H1 (cell line): ENCODE data around the gene MYBPC2. TPM values are rescaled to one million over a fixed set of nuclear protein-coding genes. Genes with fewer than 3 reads are reported as not detected.

Source experiments
- CTCF ChIA-PET: fragments of 300-600 bp; sonication (Branson Sonifier 250); formaldehyde crosslinking; loops from one replicate; lab custom pipeline; 2021; ENCODE audit not compliant: partially characterized antibody; lab: Charles Lee
- POLR2A ChIA-PET: fragments of 300-600 bp; sonication (Branson Sonifier 250); formaldehyde crosslinking; loops from one replicate; lab custom pipeline; 2021; ENCODE audit warnings: inconsistent platforms; ENCODE audit not compliant: partially characterized antibody; lab: Charles Lee
- DNase-seq, 2 experiments: peaks; one replicate each; pipeline versions ENCODE4 v3.0.0 to v3.0.0-alpha.2; 2010 to 2022; ENCODE audit warnings: low spot score in 2 of 2, low read depth in 1 of 2, mixed read lengths in 1 of 2
- FAIRE-seq: peaks from 2 replicates; lab custom pipeline; 2011; peaks lifted over from hg19 to GRCh38; lab: Jason Lieb, UNC
- H2AFZ ChIP-seq: 2 replicates; pipeline ENCODE4 v1.8.1; 2012; ENCODE audit warnings: low read length, inconsistent platforms
- H2AK5ac ChIP-seq: 2 replicates; pipeline ENCODE4 v1.6.1; 2013; ENCODE audit warnings: low read depth, low read length
- H2BK120ac ChIP-seq: replicated peaks from 2 replicates; pipeline ENCODE3; 2013; ENCODE audit warnings: low read depth, low read length, inconsistent platforms
- H2BK12ac ChIP-seq: 2 replicates; pipeline ENCODE4 v1.6.1; 2013; ENCODE audit warnings: low read depth, low read length
- H2BK15ac ChIP-seq: 2 replicates; pipeline ENCODE4 v1.6.1; 2013; ENCODE audit warnings: low read length
- H2BK20ac ChIP-seq: 2 replicates; pipeline ENCODE4 v1.6.1; 2013; ENCODE audit warnings: low read length
- H2BK5ac ChIP-seq: 2 replicates; pipeline ENCODE4 v1.6.1; 2013; ENCODE audit warnings: low read depth, low read length
- H3K14ac ChIP-seq: 2 replicates; pipeline ENCODE4 v1.6.1; 2013; ENCODE audit warnings: inconsistent platforms; ENCODE audit not compliant: insufficient read length
- H3K18ac ChIP-seq: 2 replicates; pipeline ENCODE4 v1.6.1; 2013; ENCODE audit warnings: low read length; ENCODE audit errors: extremely low read depth
- H3K23ac ChIP-seq: 2 replicates; pipeline ENCODE4 v1.6.1; 2013; ENCODE audit warnings: inconsistent platforms; ENCODE audit not compliant: insufficient read length
- H3K23me2 ChIP-seq: 2 replicates; pipeline ENCODE4 v1.6.1; 2013; ENCODE audit warnings: low read depth, low read length
- H3K27ac ChIP-seq: 2 replicates; pipeline ENCODE4 v1.6.1; 2011; ENCODE audit warnings: low read depth, low read length, inconsistent platforms
- H3K27me3 ChIP-seq, 4 experiments: replicated peaks in 1 of 4; 1 replicate in 1 of 4; 2 replicates in 3 of 4; pipeline versions ENCODE4 v1.6.1 to v1.8.1; 2011 to 2013; ENCODE audit warnings: low read length in 3 of 4, mild to moderate bottlenecking in 3 of 4, inconsistent platforms in 2 of 4, mixed read lengths in 2 of 4, moderate library complexity in 1 of 4; ENCODE audit not compliant: control insufficient read depth in 3 of 4, insufficient read depth in 3 of 4; ENCODE audit errors: extremely low read depth in 1 of 4
- H3K36me3 ChIP-seq, 4 experiments: 2 replicates each; pipeline versions ENCODE4 v1.6.1 to v1.8.1; 2011 to 2013; ENCODE audit warnings: mild to moderate bottlenecking in 4 of 4, low read length in 3 of 4, moderate library complexity in 2 of 4, control low read depth in 1 of 4, inconsistent platforms in 1 of 4; ENCODE audit not compliant: insufficient read depth in 4 of 4, control insufficient read depth in 2 of 4
- H3K4ac ChIP-seq: replicated peaks from 2 replicates; pipeline ENCODE3; 2013; ENCODE audit warnings: low read length, low read depth, mixed read lengths, inconsistent platforms; ENCODE audit not compliant: insufficient read length
- H3K4me1 ChIP-seq, 4 experiments: replicated peaks in 1 of 4; 1 replicate in 1 of 4; 2 replicates in 3 of 4; pipeline versions ENCODE4 v1.6.1 to v1.8.1; 2011 to 2013; ENCODE audit warnings: low read length in 3 of 4, inconsistent platforms in 2 of 4, mixed read lengths in 1 of 4; ENCODE audit not compliant: insufficient read depth in 4 of 4, control insufficient read depth in 3 of 4
- H3K4me2 ChIP-seq, 2 experiments: 2 replicates each; pipeline versions ENCODE4 v1.6.1 to v1.8.1; 2011 to 2013; ENCODE audit warnings: low read depth in 2 of 2, low read length in 2 of 2, control low read depth in 1 of 2, inconsistent platforms in 1 of 2, mild to moderate bottlenecking in 1 of 2; ENCODE audit not compliant: insufficient read depth in 1 of 2
- H3K4me3 ChIP-seq, 4 experiments: fragments of 200-600, 300-600 bp in 1 of 4; sonication (generic), shearing (Covaris generic), sonication (Bioruptor Twin) in 1 of 4; 2 replicates each; pipeline versions ENCODE4 v1.5.1 to v1.8.1; 2011 to 2016; ENCODE audit warnings: low read length in 4 of 4, low read depth in 3 of 4, control low read depth in 2 of 4, inconsistent platforms in 2 of 4, mild to moderate bottlenecking in 2 of 4, mixed read lengths in 1 of 4, moderate library complexity in 1 of 4; ENCODE audit not compliant: insufficient read depth in 2 of 4; ENCODE audit errors: extremely low read depth in 1 of 4
- H3K56ac ChIP-seq: replicated peaks from 2 replicates; pipeline ENCODE3; 2013; ENCODE audit warnings: low read depth, mild to moderate bottlenecking, mixed read lengths, low read length, inconsistent platforms; ENCODE audit not compliant: insufficient read length
- H3K79me1 ChIP-seq: 2 replicates; pipeline ENCODE4 v1.6.1; 2013; ENCODE audit warnings: low read depth, low read length, control low read depth
- H3K79me2 ChIP-seq, 2 experiments: 2 replicates each; pipeline versions ENCODE4 v1.6.1 to v1.8.1; 2012 to 2013; ENCODE audit warnings: low read length in 2 of 2, mild to moderate bottlenecking in 2 of 2, inconsistent platforms in 1 of 2; ENCODE audit not compliant: insufficient read depth in 2 of 2, control insufficient read depth in 1 of 2
- H3K9ac ChIP-seq, 4 experiments: replicated peaks in 1 of 4; 1 replicate in 1 of 4; 2 replicates in 3 of 4; pipeline versions ENCODE4 v1.6.1 to v1.8.1; 2011 to 2013; ENCODE audit warnings: low read depth in 3 of 4, low read length in 3 of 4, control low read depth in 2 of 4, mild to moderate bottlenecking in 2 of 4, moderate library complexity in 2 of 4, inconsistent platforms in 1 of 4; ENCODE audit errors: extremely low read depth in 1 of 4
- H3K9me3 ChIP-seq, 2 experiments: 2 replicates each; pipeline versions ENCODE4 v1.6.1 to v1.8.1; 2012 to 2013; ENCODE audit warnings: mild to moderate bottlenecking in 2 of 2, moderate library complexity in 2 of 2, control low read depth in 1 of 2, inconsistent platforms in 1 of 2, low read depth in 1 of 2, low read length in 1 of 2, mixed read lengths in 1 of 2; ENCODE audit not compliant: insufficient read depth in 2 of 2
- H4K20me1 ChIP-seq, 2 experiments: replicated peaks in 1 of 2; 2 replicates each; pipeline versions ENCODE3 to v1.8.1; 2011 to 2013; ENCODE audit warnings: inconsistent platforms in 2 of 2, low read length in 2 of 2, mild to moderate bottlenecking in 1 of 2; ENCODE audit not compliant: insufficient read depth in 2 of 2, control insufficient read depth in 1 of 2
- H4K5ac ChIP-seq: 2 replicates; pipeline ENCODE4 v1.6.1; 2013; ENCODE audit warnings: low read length, low read depth, mixed read lengths, inconsistent platforms; ENCODE audit not compliant: insufficient read length
- H4K8ac ChIP-seq: 2 replicates; pipeline ENCODE4 v1.8.0; 2013; ENCODE audit warnings: mild to moderate bottlenecking, moderate library complexity, low read length, inconsistent platforms; ENCODE audit not compliant: insufficient read depth; ENCODE audit errors: extremely low read depth
- H4K91ac ChIP-seq: replicated peaks from 2 replicates; pipeline ENCODE3; 2013; ENCODE audit warnings: low read length, mixed read lengths, inconsistent platforms; ENCODE audit not compliant: insufficient read length
- CREB1 ChIP-seq: IDR thresholded peaks from 2 replicates; pipeline ENCODE4 v1.6.1; 2012; ENCODE audit warnings: inconsistent platforms
- EGR1 ChIP-seq: IDR thresholded peaks from 2 replicates; pipeline ENCODE4 v1.6.1; 2011; ENCODE audit warnings: low read depth, low read length, borderline replicate concordance
- JUND ChIP-seq: IDR thresholded peaks from 2 replicates; pipeline ENCODE4 v1.6.1; 2011; ENCODE audit warnings: mild to moderate bottlenecking, improper control_type of control experiment, low read length
- POU5F1 ChIP-seq: IDR thresholded peaks from 2 replicates; pipeline ENCODE4 v1.6.1; 2011; ENCODE audit warnings: low read depth, mild to moderate bottlenecking, low read length, moderate library complexity
- SIN3A ChIP-seq, 2 experiments: IDR thresholded peaks in 1 of 2; conservative IDR thresholded peaks in 1 of 2; 2 replicates each; pipeline ENCODE4 v1.6.1; 2011 to 2012; ENCODE audit warnings: low read length in 2 of 2, improper control_type of control experiment in 1 of 2, low read depth in 1 of 2, mild to moderate bottlenecking in 1 of 2
- TBP ChIP-seq: IDR thresholded peaks from 2 replicates; pipeline ENCODE4 v1.6.1; 2011; ENCODE audit warnings: low read depth, low read length, improper control_type of control experiment
- WGBS, 2 experiments: shearing (Covaris generic) in 1 of 2; methylation state at CpG; one replicate each; pipeline versions ENCODE4 v1.1.6 to v1.1.7; 2013 to 2015; ENCODE audit warnings: low lambda C conversion rate in 2 of 2, mixed read lengths in 2 of 2, inconsistent platforms in 1 of 2, low coverage in 1 of 2, missing lambda C conversion rate in 1 of 2; ENCODE audit not compliant: insufficient replicate concordance in 2 of 2, insufficient coverage in 1 of 2, insufficient read length in 1 of 2; ENCODE audit errors: extremely low coverage in 1 of 2, missing lambda C conversion rate in 1 of 2; 5-methylcytosine and 5-hydroxymethylcytosine counted together
- polyA plus RNA-seq, 7 experiments: library from polyadenylated mRNA; depleted of rRNA in 3 of 7; stranded (reverse) in 5 of 7; unstranded in 2 of 7; fragments of >200 nt in 5 of 7; fragments of 200-250 nt in 2 of 7; gene quantifications; 1 replicate in 5 of 7; 2 replicates in 1 of 7; 4 replicates in 1 of 7; pipeline versions ENCODE4 v1.2.1 to v1.2.3, GENCODE V29; 2011 to 2013; ENCODE audit warnings: missing spikeins in 2 of 7, mixed read lengths in 2 of 7
- total RNA-seq: library from RNA; stranded (reverse); fragmentation: NEBNext Ultra II Directional; extraction: Animal tissue kit (Norgen Biotek cat#: 25700); gene quantifications from 2 replicates; pipeline ENCODE4 v1.2.1, GENCODE V29; 2021
- TF ChIP-seq, protein P1 (sequence below): IDR thresholded peaks from 2 replicates; pipeline ENCODE4 v1.6.1; 2012; ENCODE audit warnings: inconsistent platforms
- TF ChIP-seq, protein P2 (sequence below): IDR thresholded peaks from 2 replicates; pipeline ENCODE4 v1.6.1; 2011; ENCODE audit warnings: low read depth, mild to moderate bottlenecking, low read length; ENCODE audit not compliant: insufficient read depth

Gene MYBPC2
- total and polyA plus RNA-seq, 2 of the 8 experiments (the other 6 are each of a cell fraction or from before 2014, with no cell fraction given) = 1.8 to 3.1 TPM

DNA sequence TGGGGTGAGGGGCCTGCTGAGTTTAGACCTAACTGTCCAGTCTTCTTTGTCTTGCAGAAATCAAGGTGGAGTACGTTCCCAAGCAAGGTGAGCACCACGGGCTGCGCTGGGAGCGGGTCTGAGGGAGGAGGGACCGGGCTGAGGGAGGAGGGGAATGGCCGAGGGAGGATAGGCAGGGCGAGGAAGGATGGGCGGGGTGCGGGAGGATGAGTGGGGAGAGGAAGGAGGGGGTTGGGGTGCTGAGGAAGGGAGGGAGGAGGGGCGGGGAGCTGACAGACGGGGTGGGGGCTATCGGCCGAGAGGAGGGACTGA lies 18.5 kb downstream of the MYBPC2 start:
- Histone ChIP-seq H3K36me3 (no peaks in the 10 kb centered on the region), H3K79me1 (no peaks in the 10 kb centered on the region), H4K5ac (no peak overlapping the region), H3K23ac (no peak overlapping the region), H3K4ac (no peak overlapping the region), H3K23me2 (peaks cover 6% of the 10 kb centered on the region; the same call in 1 of the 2 replicates), H3K9me3 (no peaks in the 10 kb centered on the region), H2BK5ac (0 out of 2 replicates have a peak overlapping the region, but pooled peaks have one; percentile 47), H2BK20ac (no peak overlapping the region), H3K4me1 (peaks cover 0 to 7% (median 0%) of the 10 kb centered on the region in 4 experiments; a peak in 1 of 7 replicates), H3K4me3 (no peak overlapping the region), H2AFZ (no peak overlapping the region), H2AK5ac (no peak overlapping the region), H4K20me1 (peaks cover 0 to 3% of the 10 kb centered on the region in 2 experiments), H3K4me2 (no peak overlapping the region)
- POLR2A ChIA-PET = no interaction called here
- FAIRE-seq = no peak
- WGBS, 2 experiments = 72 to 100% methylated on average over 2 to 6 of the region's 13 CpGs
- TF ChIP-seq, protein P1, sequence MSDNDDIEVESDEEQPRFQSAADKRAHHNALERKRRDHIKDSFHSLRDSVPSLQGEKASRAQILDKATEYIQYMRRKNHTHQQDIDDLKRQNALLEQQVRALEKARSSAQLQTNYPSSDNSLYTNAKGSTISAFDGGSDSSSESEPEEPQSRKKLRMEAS = no peak
- TF ChIP-seq POU5F1 (no peak), EGR1 (no peak), SIN3A (conservative IDR thresholded peaks at IDR 0.05 in 1 of 2, IDR thresholded peaks at IDR 0.05 in 1 of 2; ENCODE audit: low read depth in 1 of 2, low read length in 2 of 2) (no peak), TBP (no peak), CREB1 (no peak), JUND (no peak)
- TF ChIP-seq, protein P2, sequence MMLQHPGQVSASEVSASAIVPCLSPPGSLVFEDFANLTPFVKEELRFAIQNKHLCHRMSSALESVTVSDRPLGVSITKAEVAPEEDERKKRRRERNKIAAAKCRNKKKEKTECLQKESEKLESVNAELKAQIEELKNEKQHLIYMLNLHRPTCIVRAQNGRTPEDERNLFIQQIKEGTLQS = no peak
- TF ChIP-seq, all 59 proteins: peak for 0
- Histone ChIP-seq H3K9ac (no peak overlapping the region), H3K79me2 (no peaks in the 10 kb centered on the region), H3K56ac (no peak overlapping the region), H3K14ac (no peak overlapping the region), H2BK12ac (no peak overlapping the region), H4K91ac (no peak overlapping the region), H3K18ac (no peak overlapping the region), H3K27me3 (no peaks in the 10 kb centered on the region; a peak in 2 of 7 replicates), H4K8ac (no peak overlapping the region), H2BK120ac (no peak overlapping the region), H2BK15ac (no peak overlapping the region), H3K27ac (no peak overlapping the region)
- CTCF ChIA-PET = interaction anchor here (0.6 to 4.0 kb wide), 4 partner anchors 12 to 95 kb away, joined by 4 to 16 read pairs (median 4); no protein-coding TSS in a partner anchor
- no peak for DNase-seq
